AG09319 (cell line): ENCODE measurements around the gene KRT86.

ENCODE experiments used
- DNase-seq: peaks from one replicate; pipeline ENCODE4 v3.0.0-alpha.2; 2010; ENCODE audit warnings: low read depth; ENCODE audit errors: extremely low read depth
- TF ChIP-seq, protein P1 (sequence below): IDR thresholded peaks from 2 replicates; pipeline ENCODE4 v1.5.1; 2011; ENCODE audit warnings: low read depth, mild to moderate bottlenecking, inconsistent platforms, low read length, moderate library complexity

KRT86 gene

GRCh38 chr12:52353766-52354165 lies 79.3 kb downstream of the KRT86 start:
- TF ChIP-seq, protein P1, sequence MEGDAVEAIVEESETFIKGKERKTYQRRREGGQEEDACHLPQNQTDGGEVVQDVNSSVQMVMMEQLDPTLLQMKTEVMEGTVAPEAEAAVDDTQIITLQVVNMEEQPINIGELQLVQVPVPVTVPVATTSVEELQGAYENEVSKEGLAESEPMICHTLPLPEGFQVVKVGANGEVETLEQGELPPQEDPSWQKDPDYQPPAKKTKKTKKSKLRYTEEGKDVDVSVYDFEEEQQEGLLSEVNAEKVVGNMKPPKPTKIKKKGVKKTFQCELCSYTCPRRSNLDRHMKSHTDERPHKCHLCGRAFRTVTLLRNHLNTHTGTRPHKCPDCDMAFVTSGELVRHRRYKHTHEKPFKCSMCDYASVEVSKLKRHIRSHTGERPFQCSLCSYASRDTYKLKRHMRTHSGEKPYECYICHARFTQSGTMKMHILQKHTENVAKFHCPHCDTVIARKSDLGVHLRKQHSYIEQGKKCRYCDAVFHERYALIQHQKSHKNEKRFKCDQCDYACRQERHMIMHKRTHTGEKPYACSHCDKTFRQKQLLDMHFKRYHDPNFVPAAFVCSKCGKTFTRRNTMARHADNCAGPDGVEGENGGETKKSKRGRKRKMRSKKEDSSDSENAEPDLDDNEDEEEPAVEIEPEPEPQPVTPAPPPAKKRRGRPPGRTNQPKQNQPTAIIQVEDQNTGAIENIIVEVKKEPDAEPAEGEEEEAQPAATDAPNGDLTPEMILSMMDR = no peak

GRCh38 chr12:52354200-52354599 lies 79.8 kb downstream of the KRT86 start:
- TF ChIP-seq, protein P1 = no peak
- DNase-seq = no peak

More at GRCh38 chr12:52353766-52354165, 79.3 kb downstream of the KRT86 start:
- DNase-seq = no peak

- TF ChIP-seq, protein P1 = no peak
- DNase-seq = no peak
Measured at GRCh38 chr12:52355176-52355575, 80.7 kb downstream of the KRT86 start.

- no peak for DNase-seq
- TF ChIP-seq, protein P1 = no peak
Measured at GRCh38 chr12:52356031-52356761, 81.8 kb downstream of the KRT86 start.

DNA sequence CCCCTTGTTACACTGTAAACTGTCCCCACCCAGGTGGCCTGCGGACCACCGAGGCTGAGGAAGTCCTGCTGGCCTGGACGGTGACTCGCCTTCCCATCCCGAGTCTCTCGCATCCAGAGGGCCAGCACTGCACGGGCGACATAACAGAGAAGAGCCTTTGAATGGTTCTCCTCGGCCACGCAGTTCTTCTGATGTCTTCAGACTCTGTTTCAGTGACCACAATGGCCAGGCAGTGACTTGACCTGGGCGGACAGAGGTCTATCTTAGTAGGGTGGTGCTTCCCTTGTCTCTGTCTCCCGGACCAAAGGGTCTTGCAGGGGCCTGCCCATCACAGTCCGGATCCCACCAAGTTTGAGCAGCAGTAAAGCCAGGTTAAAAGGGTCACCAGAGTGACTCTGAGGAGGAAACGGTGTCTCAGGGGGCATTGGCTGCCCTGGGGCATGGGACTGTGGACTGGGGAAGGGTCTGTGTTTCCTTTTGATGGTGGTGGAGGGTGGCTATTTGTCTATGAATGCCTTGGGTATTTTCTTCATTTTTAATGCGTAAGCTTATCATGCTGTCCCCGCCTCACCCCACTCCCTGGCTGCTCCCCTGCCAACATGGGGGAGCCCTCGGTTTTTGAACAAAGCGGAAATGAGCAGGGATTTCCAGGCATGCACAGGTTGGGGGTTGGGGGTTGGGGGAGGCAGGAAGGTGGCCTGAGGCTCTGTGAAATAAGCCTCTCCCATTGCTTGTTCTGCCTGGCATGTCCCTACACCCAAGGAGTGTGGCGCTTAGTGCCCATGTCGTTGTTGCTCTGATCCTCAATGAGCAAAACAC lies 82.5 kb downstream of the KRT86 start:
- DNase-seq = no peak
- TF ChIP-seq, protein P1 = no peak
